Upper lobe of right lung (tissue), 1 donor: ENCODE results near the gene CERS6. TPM values are rescaled to one million over a fixed set of nuclear protein-coding genes. Genes with fewer than 3 reads are reported as not detected.

Experiments
- ATAC-seq: fragments of 200-7000 bp; cut with Tn5 transposase; one replicate; pipeline ENCODE4 v1.9.1; 2020; ENCODE audit warnings: mild to moderate bottlenecking, moderate library complexity
- DNase-seq: peaks from one replicate; pipeline ENCODE4 v3.0.0-alpha.2; 2020
- H3K27ac ChIP-seq: fragments of 200-600 bp; one replicate; pipeline ENCODE4 v1.8.0; 2022
- H3K27me3 ChIP-seq: fragments of 200-600 bp; one replicate; pipeline ENCODE4 v1.8.0; 2022; ENCODE audit warnings: mild to moderate bottlenecking
- H3K36me3 ChIP-seq: fragments of 200-600 bp; one replicate; pipeline ENCODE4 v1.8.0; 2022
- H3K4me1 ChIP-seq: fragments of 200-600 bp; one replicate; pipeline ENCODE4 v1.8.0; 2022
- H3K4me3 ChIP-seq: fragments of 200-600 bp; one replicate; pipeline ENCODE4 v1.8.0; 2022; ENCODE audit warnings: mild to moderate bottlenecking
- H3K9me3 ChIP-seq: fragments of 200-600 bp; one replicate; pipeline ENCODE4 v1.8.0; 2022
- CTCF ChIP-seq: fragments of 200-600 bp; IDR thresholded peaks from one replicate; pipeline ENCODE4 v1.8.0; 2022; ENCODE audit warnings: antibody characterized with exemption
- intact Hi-C: fragments of 100-400 bp; cut with DNase I; formaldehyde crosslinking; loops from one replicate; pipeline ENCODE4 v1.11.0; 2022
- total RNA-seq: library from RNA; stranded (reverse); fragmentation: NEBNext Ultra II Directional; extraction: Animal tissue kit (Norgen Biotek cat#: 25700); gene quantifications from one replicate; pipeline ENCODE4 v1.2.1, GENCODE V29; 2021
- donor health status: DM: no; HTN: yes; CAD: no; lungs with severe emphysema.

The CERS6 gene
- total RNA-seq, 1 donor from 2014 or later: 17.8 TPM

GRCh38 chr2:168480825-168481585, 24.9 kb downstream of the CERS6 start:
- H3K36me3 ChIP-seq: no peaks in the 10 kb centered on the region
- H3K27ac ChIP-seq: no peak overlapping the region
- intact Hi-C loops: no loop called here
- DNase-seq (no peak), ATAC-seq (no peak)
- H3K4me3 ChIP-seq: no peak overlapping the region
- H3K9me3 ChIP-seq: no peaks in the 10 kb centered on the region
- TF ChIP-seq CTCF: no peak
- no peaks in the 10 kb centered on the region for H3K4me1 ChIP-seq
- no peaks in the 10 kb centered on the region for H3K27me3 ChIP-seq

GRCh38 chr2:168482269-168482668, 26.2 kb downstream of the CERS6 start:
- Histone ChIP-seq H3K9me3 (no peaks in the 10 kb centered on the region), H3K27me3 (no peaks in the 10 kb centered on the region), H3K27ac (no peak overlapping the region), H3K4me1 (no peaks in the 10 kb centered on the region), H3K4me3 (no peak overlapping the region), H3K36me3 (no peaks in the 10 kb centered on the region)
- intact Hi-C loops: no loop called here
- DNase-seq: no peak
- ATAC-seq: no peak
- TF ChIP-seq CTCF: no peak

GRCh38 chr2:168482952-168483831, 27.1 kb downstream of the CERS6 start:
- no peak for TF ChIP-seq CTCF
- intact Hi-C loops: no loop called here
- Histone ChIP-seq H3K9me3 (no peaks in the 10 kb centered on the region), H3K27me3 (no peaks in the 10 kb centered on the region), H3K36me3 (no peaks in the 10 kb centered on the region), H3K4me1 (no peaks in the 10 kb centered on the region), H3K4me3 (no peak overlapping the region), H3K27ac (no peak overlapping the region)
- ATAC-seq: no peak
- no peak for DNase-seq

- no peaks in the 10 kb centered on the region for H3K9me3 ChIP-seq
- no peaks in the 10 kb centered on the region for H3K27me3 ChIP-seq
- intact Hi-C loops: no loop called here
- ATAC-seq (no peak), DNase-seq (no peak)
- H3K36me3 ChIP-seq: no peaks in the 10 kb centered on the region
- H3K4me1 ChIP-seq: peaks cover 12% of the 10 kb centered on the region
- TF ChIP-seq CTCF: no peak
- no peak overlapping the region for H3K4me3 ChIP-seq
- H3K27ac ChIP-seq: no peak overlapping the region
These were observed 30.4 kb downstream of the CERS6 start for GRCh38 chr2:168486477-168486876.

- Histone ChIP-seq H3K27ac (no peak overlapping the region), H3K4me3 (no peak overlapping the region), H3K27me3 (no peaks in the 10 kb centered on the region), H3K36me3 (no peaks in the 10 kb centered on the region), H3K9me3 (no peaks in the 10 kb centered on the region), H3K4me1 (peaks cover 12% of the 10 kb centered on the region)
- DNase-seq (no peak), ATAC-seq (peak; percentile 67)
- TF ChIP-seq CTCF: no peak
- intact Hi-C loops: no loop called here
These were observed 34.2 kb downstream of the CERS6 start for GRCh38 chr2:168490015-168490874.
